GM18505 (cell line): ENCODE results near the gene GTSE1.

ENCODE experiments used
- ATAC-seq: cut with Tn5 transposase; IDR thresholded peaks from one replicate; pipeline ENCODE4 v1.9.1; 2021; ENCODE audit not compliant: unreplicated experiment
- POLR2A ChIP-seq: IDR thresholded peaks from 4 replicates; pipeline ENCODE4 v1.6.1; 2011; ENCODE audit warnings: borderline replicate concordance; ENCODE audit not compliant: insufficient read depth, insufficient read length; ENCODE audit errors: extremely low read depth

GTSE1 gene

DNA sequence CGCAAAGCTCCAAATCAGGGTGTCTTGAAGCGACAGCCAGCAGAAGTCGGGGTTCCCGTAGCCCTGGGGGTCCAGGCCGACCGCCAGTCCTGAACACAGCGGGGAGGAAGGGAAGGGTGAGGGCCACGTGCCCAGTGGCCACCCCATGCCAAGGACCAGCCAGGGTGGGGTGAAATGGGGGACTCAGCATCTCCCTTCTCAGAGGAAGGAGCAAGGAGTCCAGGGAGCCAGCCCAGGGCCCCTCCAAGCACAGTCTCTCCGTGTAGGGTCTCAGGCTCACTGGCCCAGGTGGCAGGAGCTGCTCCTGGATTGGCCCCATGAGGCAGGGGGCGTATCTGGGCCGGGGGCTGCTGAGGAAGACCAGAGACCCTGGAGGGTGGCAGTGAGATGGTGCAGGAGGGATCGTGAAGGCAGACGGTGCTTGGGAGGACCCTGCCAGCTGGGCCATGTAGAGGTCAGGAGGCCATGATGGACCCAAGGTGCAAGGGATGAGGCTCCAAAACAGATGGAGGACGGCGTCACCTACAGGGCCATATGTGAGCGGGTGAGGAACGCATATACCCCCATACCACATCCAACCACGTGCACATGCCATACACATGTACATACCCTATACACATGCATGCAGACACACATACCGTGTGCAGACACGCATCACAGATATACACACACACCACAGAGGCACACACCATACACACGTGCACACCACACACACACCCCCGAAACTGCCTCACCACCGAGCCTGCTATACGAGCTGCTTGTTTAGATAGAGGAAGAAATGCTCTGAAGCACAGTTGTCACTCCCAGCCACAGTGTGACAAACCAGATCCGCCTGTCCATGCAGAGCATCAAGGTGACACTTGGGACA lies 73.3 kb downstream of the GTSE1 start:
- no peak for TF ChIP-seq POLR2A
- ATAC-seq, result no peak

- no peak for ATAC-seq
- no peak for TF ChIP-seq POLR2A
Observed at GRCh38 chr22:46370584-46371291, 74.1 kb downstream of the GTSE1 start.

- TF ChIP-seq POLR2A, result no peak
- no peak for ATAC-seq
Observed at GRCh38 chr22:46371623-46372226, 75.1 kb downstream of the GTSE1 start.

- no peak for ATAC-seq
- TF ChIP-seq POLR2A, result no peak
Observed at GRCh38 chr22:46372686-46373085, 76.0 kb downstream of the GTSE1 start.

DNA sequence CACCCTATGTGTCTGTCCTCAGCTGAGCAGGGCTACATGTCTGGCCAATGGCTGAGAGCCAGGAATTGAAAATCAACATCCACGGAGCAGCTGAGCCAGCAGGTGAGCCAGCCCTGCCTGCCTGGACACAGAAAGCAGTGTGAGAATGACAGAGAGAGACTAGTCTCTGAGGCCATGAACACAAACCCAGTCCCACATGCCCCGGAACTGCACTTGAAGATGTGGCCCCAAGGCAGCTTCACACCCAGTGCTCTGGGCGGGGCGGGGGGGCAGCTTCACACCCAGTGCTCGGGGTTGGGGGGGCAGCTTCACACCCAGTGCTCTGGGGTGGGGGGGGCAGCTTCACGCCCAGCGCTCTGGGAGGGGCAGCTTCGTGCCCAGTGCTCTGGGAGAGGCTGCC lies 76.5 kb downstream of the GTSE1 start:
- TF ChIP-seq POLR2A, result no peak
- ATAC-seq, result no peak

- no peak for TF ChIP-seq POLR2A
- ATAC-seq, result no peak
Observed at GRCh38 chr22:46373921-46374662, 77.4 kb downstream of the GTSE1 start.

GRCh38 chr22:46374663-46375474 lies 78.2 kb downstream of the GTSE1 start:
- no peak for TF ChIP-seq POLR2A
- ATAC-seq, result no peak

- no peak for TF ChIP-seq POLR2A
- no peak for ATAC-seq
Observed at GRCh38 chr22:46376111-46376510, 79.4 kb downstream of the GTSE1 start.

GRCh38 chr22:46376908-46377524 lies 80.3 kb downstream of the GTSE1 start:
- no peak for TF ChIP-seq POLR2A
- ATAC-seq, result no peak

DNA sequence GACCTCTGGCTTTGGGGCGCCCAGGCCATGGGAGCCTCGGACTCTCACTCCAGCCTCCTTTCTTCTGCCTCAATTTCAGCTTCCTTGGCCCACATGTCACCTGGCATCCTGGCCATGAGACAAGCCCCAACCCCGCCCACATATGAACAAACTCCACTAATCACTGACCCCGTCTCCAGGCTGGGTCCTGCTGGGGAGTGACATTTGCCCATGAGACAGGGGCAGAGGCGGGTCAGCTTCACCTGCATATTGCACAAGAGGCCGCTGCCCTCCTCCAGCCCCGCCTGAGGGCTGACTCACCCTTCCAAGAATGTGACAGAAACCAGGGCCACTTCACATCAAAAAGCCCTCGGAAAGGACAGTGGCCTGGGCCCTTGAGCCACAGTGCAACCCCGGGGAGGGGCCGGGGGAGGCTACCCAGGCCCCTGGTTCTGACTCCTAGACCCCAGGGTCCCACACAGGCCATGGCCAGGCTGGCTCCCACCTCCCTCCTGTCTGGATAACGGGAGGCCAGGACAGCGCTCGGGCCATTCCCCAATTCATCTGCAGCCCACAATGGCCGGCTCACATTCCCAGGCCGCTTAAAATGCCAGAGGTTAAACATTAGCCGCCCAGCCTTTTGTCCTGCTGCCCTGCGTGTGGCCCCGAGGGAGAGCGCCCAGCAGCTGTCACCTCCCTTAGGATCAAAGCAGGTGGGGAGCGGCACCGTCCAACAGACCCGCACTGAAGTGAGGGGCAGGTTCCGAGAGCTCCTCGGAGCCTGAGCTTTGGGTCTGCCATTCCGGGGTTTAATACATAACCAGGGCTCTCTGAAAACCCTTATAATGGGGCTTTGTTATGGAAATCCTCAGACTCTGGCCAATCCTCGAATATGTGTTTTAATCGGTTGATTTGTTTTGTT lies 81.1 kb downstream of the GTSE1 start:
- no peak for TF ChIP-seq POLR2A
- no peak for ATAC-seq

DNA sequence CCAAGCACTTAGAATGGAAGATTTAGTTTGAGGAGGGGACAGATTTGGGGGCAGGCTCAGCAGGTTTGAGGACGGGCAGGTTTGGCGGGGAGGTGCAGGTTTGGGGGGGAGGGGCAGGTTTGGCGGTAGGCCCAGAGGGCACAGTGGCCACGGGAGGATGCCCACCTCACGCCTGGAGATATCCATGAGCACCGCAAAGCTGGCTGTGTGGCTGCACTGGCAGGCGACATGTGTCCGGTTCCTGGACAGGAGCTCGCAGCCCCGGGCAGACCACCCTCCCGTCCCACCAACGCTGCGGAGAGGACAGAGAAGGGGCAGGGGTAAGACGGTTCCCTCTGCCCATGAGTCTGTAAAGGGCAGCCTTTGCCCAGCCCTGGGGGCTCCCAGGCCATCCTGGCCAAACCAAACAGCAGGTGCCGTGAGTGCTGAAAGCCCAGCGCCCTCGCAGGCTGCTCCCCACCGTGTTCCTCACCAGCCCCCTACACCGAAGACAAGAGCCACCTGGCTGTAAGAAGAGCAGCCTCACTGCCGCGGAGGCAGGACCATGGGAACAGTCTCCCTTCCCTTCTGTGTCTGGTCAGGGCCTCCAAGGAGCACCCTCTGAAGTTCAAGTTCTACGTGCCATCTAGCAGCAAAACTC lies 81.9 kb downstream of the GTSE1 start:
- no peak for ATAC-seq
- no peak for TF ChIP-seq POLR2A
